Hippocampal formation (tissue), 2 donors: ENCODE data around the gene POU4F3.
"Not testable (repeated sequence)": the region's sequence is repeated elsewhere in the genome, so short reads cannot be mapped to it uniquely, and the experiment has no call there.

ENCODE experiments used
- DNase-seq, 2 donors: peaks; one replicate each; lab custom pipeline; 2025; lab: John Stamatoyannopoulos, UW

Gene POU4F3, protein sequence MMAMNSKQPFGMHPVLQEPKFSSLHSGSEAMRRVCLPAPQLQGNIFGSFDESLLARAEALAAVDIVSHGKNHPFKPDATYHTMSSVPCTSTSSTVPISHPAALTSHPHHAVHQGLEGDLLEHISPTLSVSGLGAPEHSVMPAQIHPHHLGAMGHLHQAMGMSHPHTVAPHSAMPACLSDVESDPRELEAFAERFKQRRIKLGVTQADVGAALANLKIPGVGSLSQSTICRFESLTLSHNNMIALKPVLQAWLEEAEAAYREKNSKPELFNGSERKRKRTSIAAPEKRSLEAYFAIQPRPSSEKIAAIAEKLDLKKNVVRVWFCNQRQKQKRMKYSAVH

DNA sequence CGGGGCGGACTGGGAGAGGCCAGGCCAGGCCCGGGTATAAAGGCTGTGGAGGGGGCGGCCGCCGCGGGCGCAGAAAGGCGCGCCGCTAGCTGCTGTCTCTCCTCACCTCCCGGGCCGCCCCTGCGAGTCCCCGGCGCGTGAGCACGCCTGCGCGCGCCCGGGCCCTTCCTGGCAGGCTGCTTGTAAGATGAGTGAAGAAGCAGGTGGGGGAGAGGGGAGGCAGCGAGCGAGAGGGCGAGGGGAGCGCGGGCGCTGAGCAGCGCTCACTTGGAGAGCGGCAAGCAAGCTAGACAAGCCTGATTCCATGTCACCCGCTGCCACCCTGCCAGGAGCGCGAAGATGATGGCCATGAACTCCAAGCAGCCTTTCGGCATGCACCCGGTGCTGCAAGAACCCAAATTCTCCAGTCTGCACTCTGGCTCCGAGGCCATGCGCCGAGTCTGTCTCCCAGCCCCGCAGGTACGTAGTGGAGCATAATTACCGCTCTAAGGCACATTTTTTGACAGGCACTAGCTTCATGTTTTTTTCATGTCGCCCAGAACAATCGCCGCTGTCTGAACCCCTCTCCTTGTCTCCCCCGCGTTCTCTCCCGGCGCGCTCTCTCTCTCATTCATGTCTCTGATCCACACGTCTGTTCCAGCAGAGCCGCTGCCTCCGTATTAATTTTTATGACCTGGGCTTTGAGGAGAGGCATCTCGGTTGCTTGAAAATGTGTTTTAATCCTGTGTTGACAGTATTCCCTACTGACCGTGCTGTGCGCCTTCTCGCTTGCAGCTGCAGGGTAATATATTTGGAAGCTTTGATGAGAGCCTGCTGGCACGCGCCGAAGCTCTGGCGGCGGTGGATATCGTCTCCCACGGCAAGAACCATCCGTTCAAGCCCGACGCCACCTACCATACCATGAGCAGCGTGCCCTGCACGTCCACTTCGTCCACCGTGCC is at the start of gene POU4F3:
Gene POU4F3, plus strand, starts transcription at position 66 of the 941 bp plus-strand sequence. Its CDS starts 274 bp downstream, at position 340.
- DNase-seq: no peak

DNA sequence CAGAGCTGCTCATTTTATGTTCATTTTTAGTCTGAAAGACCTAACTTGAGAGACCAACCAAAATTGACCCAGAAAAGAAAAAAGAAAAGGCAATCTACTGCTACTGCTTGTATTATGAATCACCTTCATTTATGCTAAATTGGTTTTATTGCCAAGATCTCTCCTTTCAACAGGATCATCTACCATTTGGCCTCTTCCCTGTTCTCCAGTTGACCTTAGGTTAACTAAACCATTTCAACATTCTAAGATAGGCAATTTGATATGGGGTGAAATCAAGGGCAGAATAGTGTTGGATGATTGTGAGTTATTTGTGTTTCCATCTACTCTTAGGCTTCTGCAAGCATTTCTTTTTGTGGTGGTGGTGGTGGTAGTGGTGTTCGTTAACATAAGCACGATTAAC is 48.3 kb upstream of the POU4F3 start:
- no peak for DNase-seq

DNA sequence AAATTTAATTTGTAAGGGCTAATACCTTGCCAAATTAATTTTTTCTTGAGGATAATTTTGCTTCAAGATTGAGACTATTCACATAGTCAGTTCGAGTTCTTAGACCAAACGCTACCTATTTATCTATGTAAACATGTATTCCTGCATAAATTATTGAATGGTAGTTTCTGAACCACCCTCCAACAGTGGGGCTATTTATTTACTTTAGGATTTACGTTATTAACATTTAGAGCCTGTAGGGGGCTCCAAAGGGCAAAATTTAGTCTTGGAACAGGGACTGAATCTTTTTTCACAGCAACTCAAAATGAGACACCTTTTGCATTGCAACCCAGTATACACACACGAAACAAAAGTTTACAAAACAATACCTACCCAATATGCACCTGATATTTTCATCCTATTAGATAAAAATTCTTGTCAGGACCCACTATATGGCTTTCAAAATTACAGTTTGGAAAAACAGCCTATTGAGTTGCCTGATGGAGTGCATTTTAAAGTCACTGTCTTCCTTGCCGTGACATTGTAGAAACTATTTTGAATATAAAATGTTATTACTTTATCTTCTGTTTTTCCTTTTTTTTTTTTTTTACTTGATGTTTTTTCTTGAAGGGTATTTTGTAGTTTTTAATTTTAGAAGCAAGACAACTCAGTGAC is 47.1 kb upstream of the POU4F3 start:
- DNase-seq: peak in 1 of 2 donors; percentile 9

DNA sequence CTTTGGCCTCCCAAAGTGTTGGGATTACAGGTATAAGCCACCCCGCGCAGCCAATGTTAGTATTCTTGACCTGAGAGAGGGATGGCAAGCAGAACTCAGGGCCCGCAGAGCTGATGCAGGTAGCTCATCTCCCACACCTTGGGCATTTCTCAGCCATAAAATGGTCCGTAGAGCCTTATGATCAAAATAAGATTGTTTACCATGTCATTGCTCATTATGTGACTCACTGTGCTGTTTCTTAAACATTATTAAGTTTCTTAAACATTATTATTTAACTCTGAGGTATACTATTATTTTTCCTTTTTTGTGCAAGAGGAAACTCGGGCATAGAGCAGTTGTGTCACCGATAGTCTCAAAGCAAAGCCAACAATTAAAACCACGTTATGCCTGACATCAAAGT is 42.4 kb upstream of the POU4F3 start:
- DNase-seq: no peak

DNA sequence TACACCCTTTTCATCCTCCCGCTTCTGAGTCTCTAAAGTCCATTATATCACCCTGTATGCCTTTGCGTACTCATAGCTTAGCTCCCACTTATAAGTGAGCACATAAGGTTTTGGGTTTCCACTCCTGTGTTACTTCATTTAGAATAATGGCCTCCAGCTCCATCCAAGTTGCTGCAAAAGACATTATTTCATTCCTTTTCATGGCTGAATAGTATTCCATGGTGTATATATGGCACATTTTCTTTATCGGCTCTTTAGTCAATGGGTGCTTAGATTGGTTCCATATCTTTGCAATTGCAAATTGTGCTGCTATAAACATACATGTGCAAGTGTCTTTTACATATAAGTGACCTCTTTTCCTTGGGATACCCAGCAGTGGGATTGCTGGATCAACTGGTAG is 39.7 kb upstream of the POU4F3 start:
- DNase-seq: not testable (repeated sequence)

DNA sequence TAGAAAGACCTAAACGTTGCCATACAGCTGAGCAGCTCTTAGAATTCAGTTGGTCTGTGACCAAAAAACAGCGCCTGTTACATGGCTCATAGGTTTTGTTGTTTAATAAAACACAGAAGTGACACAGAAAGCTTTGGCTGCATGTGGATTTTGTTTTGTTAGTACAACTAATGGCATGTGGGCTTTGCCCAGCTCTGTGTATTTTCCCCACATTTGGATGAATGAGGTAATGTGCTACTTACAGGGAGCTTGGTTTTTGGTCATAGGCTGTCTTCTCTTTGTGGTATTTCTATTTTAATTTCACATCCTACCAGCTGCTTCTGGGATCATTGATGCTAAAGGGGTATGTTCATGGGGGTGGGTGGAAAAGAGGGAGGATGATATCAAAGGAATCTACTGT is 37.0 kb upstream of the POU4F3 start:
- DNase-seq: no peak

DNA sequence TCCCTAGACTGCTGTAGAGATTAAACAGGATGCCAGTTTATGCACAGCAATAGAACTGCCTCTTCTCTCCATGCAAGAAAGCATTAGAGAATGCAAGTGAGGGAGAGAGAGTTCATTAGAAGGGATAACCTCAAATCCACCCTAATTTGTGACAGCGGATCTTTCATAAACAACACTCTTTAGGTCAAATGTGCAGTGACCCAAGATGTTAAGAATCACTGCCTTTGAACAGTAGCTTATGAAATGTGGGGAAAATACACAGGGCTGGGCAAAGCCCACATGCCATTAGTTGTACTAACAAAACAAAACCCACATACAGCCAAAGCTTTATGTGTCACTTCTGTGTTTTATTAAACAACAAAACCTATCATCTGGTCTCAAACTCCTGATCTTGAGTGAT is 36.2 kb upstream of the POU4F3 start:
- no peak for DNase-seq

DNA sequence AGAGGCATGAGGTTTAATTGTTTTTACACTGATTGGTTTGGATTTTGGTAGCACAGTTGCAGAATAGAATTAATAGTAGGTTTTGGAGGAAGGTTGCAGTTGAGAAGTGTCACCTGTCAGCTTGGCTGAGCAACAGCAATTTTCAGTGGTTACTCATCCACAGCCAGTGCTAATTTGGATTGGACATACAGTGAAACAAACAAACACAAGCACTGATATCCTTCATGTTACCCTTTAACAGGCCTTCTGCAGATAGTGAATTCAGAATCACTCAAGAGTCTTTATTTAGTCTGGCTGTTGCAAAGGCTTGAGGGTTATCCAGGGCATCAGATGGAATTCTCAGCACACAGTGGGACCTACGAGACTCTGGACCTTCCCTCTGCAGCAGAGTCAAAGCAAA is 31.8 kb upstream of the POU4F3 start:
- DNase-seq: no peak

DNA sequence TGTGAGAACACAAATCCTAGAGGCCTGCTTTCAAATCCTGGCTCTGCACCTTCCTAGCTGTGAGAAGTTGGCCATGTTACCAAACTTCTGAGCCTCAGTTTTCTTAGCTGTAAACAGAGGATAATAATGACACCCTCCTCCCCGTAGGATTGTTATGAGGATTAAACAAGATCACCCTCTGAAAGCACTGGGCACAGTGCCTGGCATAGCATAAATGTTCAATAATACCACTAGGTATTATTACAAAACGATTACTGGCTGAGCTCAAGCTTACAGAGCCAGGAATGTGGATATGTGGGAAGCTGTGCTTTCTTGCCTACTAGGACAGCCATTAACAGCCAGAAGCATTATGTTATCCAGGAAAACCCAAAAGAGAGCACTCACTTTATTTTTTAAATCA is 30.8 kb upstream of the POU4F3 start:
- no peak for DNase-seq

DNA sequence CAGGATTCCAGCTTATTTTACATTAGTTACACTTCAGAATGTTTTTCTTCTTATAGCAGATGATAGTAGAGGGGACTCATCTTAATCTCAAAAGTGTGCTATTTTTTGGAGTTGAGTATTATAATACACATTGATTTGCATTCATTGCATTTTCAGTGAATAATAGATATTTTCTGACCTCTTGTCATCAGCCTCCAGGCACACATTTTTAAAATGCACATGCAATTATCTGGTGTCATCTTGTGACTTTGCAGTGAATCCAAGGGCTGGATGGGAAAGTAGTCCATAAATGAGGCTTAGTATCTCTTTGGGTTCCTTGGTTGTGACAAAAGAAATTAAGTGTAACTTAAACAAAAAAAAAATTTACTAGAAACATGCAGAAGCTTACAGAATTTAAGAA is 28.1 kb upstream of the POU4F3 start:
- no peak for DNase-seq

DNA sequence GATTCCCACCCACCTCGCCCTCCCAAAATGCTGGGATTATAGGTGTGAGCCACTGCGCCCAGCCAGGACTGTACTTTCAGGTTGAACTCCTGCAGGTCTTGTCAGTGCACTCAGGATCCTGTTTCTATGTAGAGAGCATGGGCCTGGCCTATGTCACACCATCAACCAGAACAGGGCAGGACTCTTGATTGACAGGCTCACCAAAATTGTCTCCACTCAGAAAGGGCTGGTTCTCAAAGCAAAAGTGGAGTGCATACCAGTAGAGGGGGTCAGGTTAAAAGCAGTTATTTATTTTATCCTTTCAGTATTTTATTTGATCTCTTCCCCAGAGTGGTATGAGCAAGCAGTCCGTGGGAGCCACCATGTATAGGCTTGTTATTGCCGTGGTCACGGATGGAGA is 27.4 kb upstream of the POU4F3 start:
- no peak for DNase-seq

DNA sequence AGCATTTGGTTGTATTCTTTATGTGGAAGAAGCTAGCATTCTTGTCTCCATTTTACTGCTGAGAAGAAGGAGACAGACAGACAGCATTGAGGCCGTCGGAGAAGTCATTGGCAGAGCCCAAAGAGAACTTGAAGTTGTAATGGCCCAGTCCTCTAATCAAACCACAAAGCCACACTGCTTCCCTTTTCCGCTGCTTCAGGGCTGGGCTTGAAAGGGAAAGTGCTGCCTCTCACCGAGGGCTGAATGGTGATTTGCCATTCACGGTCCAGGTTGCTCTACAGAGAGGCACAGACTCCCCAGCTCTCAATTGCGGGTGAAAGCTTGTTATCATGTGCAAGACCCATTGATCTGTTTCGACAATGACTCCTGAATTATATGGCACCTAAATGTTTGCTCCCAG is 25.6 kb upstream of the POU4F3 start:
- DNase-seq: no peak

DNA sequence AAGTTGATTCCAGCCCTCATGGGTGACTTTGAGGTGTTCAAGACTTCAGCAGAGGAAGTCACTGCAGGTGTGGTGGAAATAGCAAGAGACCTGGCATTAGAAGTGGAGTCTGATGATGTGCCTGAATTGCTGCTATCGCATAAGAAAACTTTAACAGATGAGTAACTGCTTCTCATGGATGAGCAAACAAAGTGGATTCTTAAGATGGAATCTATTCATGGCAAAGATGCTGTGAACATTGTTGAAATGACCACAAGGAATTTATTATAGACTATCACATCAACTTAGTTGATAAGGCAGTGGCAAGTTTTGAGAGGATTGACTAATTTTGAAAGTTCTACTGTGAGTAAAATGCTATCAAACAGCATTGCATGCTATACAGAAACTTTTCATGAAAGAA is 17.1 kb upstream of the POU4F3 start:
- DNase-seq: no peak

DNA sequence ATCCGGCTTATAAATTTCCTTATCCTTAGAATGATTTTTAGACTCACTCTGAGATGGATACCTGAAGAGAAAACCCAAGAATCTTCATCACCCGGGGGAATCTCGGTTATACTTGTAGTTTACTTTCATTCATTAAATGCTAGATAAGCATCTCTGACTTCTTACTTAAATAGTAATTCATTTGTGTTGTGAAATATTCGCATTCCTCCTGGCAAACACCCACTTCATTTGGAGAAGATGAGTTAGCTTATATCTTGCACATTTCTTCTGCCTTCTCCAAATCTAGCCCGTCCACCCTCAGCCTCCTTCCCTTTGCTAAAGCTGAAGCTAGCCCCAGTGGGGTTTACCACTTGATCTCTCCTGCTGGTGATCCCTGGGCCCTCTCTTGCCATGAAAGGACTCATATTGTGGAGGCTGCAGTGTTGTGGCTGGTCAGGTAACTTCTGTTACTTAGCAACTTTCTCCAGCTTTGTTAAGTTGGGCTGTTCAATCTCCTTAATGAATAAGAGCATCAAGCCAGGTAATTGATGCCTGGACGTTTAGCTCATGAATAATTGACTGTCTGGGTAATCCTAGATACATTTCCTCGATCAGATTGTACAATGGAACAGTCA is 11.3 kb upstream of the POU4F3 start:
- no peak for DNase-seq

DNA sequence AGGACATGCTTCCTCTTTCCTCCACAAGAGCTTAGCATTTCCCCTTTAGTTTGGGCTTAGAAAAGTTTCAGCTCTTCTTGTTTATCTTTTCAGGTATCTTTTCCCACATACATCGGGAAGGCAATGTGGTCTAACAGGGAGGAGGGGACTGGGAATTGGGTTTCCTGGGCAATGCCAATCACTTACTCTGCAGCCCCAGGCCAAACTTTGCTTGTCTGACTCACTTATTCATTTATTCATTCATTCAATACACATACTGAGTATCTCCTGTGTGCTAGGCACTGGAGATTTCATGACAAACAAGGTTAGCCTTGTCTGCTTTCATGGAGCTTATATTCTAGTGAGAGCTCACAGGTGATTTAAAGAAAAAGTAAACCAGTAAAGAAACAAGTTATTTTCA is 10.7 kb upstream of the POU4F3 start:
- DNase-seq: no peak

DNA sequence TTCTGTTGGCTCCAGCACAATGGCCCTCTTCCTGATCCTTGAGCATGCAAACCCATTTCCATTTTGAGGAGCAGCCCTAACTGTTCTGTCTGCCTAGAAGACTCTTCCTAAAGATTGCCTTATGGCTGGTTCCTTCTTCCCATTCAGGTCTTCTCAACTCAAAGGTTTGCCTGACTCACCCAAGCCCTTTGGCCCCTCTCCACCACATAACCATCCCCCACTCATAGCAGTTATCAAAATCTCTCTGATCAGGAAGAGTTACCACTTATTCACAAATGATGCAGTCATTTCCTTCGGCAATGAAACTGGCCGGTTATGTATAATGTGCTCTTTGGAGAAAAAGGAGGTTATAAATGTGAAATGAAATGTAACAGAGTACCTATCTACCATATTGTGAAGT is 8.9 kb upstream of the POU4F3 start:
- no peak for DNase-seq

DNA sequence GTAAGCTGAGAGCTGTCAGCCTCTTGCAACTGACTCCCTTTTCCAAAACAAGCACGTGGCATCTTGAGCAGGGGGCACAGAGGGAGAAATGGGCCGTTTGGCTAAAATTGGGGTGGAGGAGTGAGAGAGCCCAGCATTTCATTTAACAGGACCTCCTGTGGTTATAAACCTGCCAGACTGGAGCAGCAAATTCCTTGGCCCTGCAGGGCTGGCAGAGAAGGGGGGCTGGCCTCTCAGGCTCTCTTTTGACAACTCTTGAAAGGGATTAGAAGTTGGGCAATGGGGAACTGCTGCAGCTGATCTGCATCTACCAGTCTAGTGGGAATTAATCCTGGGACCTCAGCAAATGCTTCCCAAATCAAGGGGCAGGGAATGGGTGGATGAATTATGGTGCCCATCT is 7.2 kb upstream of the POU4F3 start:
- DNase-seq: no peak

DNA sequence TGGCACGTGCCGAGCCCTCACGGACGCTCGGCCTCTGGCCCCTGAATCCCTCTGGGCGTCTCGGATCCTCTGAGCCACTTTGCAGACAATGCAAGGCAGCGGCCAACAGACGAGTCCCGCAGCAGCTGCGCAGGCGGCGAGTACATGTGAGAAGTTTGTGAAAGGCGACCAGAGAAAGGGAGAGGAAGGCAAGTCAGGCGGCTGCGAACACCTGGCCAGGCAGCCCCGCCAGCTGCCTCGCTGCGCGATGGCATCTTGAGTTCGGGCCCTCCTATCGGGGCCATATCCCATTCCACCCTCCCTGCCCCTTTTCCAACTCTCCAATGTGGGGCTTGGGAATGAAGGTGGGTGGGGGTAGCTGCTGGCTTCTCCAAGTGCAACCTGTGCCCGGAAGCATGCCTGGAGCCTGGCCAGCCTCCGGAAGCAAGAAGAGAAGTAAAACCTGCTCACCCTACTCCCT is 4.5 kb upstream of the POU4F3 start:
- DNase-seq: no peak

DNA sequence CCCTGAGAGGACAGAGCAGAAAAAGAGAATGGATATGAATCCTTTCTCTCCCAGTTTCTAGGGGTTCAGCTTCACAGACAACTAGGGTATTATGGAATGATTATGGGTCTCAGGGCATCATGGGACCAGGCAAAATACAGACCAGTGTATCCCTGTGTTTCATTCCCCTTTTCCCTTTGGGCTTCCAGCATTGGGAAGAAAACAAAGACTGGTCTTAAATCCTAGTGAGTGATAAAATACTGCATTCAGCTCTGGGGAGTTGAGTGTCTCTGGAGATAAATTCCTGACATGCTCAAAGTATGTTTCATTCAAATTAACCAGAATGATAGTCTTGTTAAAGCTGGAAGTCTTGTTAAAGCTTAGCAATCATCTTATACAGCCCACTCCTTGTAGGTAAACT is 2.4 kb upstream of the POU4F3 start:
- DNase-seq: no peak

DNA sequence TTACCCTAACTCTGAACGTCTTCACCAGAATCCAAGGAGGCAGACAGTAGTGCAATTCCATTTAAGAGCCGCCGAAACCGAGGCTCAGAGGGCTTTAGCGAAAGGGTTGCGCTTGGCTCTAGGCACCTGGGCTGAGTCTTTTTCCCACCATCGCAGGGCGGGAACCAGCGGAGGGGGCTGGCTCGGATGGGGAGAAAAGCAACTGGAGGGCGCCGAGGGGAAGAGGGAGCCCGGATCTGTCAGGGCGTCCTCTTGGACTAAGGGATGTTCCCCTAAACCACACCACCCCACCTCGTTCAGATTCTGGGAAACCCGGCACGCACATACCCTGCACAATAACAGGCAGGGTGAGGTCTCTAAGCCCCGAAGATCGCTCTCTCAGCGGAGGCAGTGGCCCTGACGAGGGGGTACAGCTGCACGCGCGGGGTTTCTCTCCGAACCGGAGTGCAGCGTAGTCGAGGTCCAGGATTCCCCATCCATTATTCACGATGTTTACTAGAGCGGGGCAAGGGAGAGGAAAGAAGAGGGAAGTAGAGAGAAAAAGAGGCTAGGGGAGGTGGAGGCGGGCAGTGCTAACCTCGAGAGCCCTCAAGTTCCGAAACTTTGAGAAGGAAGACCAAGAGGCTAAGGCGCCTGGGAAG is 1.3 kb upstream of the POU4F3 start:
- DNase-seq: no peak

DNA sequence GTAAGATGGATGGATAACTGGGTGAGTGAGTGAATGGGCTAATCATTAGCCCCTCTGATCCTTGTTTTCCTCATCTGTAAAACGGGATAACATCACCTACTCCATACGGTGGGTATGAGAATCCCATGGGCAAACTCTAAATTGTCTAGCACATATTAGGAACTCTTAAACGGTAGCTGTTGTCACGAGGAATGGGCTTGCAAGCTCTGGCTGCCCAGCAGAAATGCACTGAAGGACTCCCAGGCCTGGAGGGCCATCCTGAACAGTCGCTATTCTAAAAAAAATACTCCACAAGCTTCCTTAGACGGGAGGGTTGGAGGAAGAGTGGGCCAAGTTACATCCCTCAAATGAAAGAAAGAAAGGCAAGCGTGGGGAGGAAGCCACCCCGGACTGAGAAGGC is 711 bp upstream of the POU4F3 start:
- DNase-seq: no peak
